22Rv1 (cell line): Measurements from ENCODE around the gene ATP9A.

Experiments used
- ZFX ChIP-seq: fragments of 450-650 bp; IDR thresholded peaks from 2 replicates; pipeline ENCODE4 v1.6.1; 2017; ENCODE audit warnings: antibody characterized with exemption, borderline replicate concordance
- TF ChIP-seq, protein P1 (sequence below): fragments of 450-650 bp; IDR thresholded peaks from 2 replicates; pipeline ENCODE4 v1.5.1; 2017; ENCODE audit warnings: mild to moderate bottlenecking

- TF ChIP-seq, protein P1, sequence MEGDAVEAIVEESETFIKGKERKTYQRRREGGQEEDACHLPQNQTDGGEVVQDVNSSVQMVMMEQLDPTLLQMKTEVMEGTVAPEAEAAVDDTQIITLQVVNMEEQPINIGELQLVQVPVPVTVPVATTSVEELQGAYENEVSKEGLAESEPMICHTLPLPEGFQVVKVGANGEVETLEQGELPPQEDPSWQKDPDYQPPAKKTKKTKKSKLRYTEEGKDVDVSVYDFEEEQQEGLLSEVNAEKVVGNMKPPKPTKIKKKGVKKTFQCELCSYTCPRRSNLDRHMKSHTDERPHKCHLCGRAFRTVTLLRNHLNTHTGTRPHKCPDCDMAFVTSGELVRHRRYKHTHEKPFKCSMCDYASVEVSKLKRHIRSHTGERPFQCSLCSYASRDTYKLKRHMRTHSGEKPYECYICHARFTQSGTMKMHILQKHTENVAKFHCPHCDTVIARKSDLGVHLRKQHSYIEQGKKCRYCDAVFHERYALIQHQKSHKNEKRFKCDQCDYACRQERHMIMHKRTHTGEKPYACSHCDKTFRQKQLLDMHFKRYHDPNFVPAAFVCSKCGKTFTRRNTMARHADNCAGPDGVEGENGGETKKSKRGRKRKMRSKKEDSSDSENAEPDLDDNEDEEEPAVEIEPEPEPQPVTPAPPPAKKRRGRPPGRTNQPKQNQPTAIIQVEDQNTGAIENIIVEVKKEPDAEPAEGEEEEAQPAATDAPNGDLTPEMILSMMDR, result no peak
- TF ChIP-seq ZFX, result no peak
Measured at GRCh38 chr20:51607170-51607569, 161.0 kb downstream of the ATP9A start.
